Measurements from ENCODE around the gene ACAP3. TPM values are rescaled to one million over a fixed set of nuclear protein-coding genes. Genes with fewer than 3 reads are reported as not detected.
A peak's percentile ranks its signal among the peaks of the same experiment; 100 is the strongest.

ACAP3 gene
- total and polyA plus RNA-seq, 8 donors, result 30.8 to 73.6 (median 44.2) TPM

- DNase-seq (peak in 1 of 4 donors; percentile 65), ATAC-seq (no peak)
- TF ChIP-seq CTCF (IDR thresholded peaks at IDR 0.05), result no peak
- intact Hi-C loops (cut with DNase I), result no loop called here
- H3K36me3 ChIP-seq, result peaks cover 0 to 7% of the 10 kb centered on the region in 2 donors
- no peak overlapping the region for H3K27ac ChIP-seq
- no peaks in the 10 kb centered on the region for H3K9me3 ChIP-seq
- H3K27me3 ChIP-seq, result peaks cover 0 to 2% of the 10 kb centered on the region in 2 donors
- H3K4me1 ChIP-seq, result peaks cover 21 to 53% of the 10 kb centered on the region in 2 donors
- peak overlapping the region in 1 of 2 donors; percentile 63 for H3K4me3 ChIP-seq
Observed at GRCh38 chr1:1346501-1346890, 38.8 kb upstream of the ACAP3 start.

DNA sequence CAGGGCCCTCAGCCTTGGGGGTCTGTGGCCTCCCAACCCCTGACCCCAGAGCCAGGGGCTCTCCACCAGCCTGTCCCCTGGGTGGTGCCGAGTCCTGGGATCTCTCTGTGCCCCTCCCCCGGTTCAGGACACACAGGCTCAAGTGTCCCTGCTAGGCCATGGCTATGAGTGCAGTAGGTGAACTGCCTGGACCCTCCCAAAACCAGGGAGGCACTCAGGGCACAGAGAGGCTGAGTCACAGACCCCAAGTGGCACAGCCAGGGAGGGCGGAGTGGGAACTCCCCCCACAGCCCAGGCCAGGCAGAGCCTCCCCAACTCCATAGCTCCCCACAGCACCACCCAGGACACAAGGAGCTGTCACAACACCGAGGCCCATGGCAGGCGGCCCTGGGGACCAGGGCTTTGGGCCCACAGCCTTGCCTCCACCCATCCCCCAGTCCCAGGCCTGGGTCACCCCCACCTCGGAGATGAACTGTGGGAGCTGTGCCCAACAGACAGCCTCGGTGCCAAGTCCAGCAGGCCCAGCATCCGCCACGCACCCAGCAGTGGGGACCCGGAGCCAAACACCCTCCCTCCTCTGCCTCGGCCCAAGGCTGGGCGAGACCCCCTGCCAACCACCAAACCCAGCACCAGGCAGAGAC lies 38.2 kb upstream of the ACAP3 start:
- intact Hi-C loops (cut with DNase I), result no loop called here
- Histone ChIP-seq H3K9me3 (no peaks in the 10 kb centered on the region), H3K36me3 (peaks cover 0 to 12% of the 10 kb centered on the region in 2 donors), H3K4me3 (peak overlapping the region in 1 of 2 donors; percentile 9), H3K27me3 (no peaks in the 10 kb centered on the region), H3K4me1 (peaks cover 21 to 51% of the 10 kb centered on the region in 2 donors), H3K27ac (peak overlapping the region; percentile 44 to 58)
- DNase-seq (peak in 1 of 4 donors; percentile 76), ATAC-seq (peak; percentile 4)
- TF ChIP-seq CTCF (IDR thresholded peaks at IDR 0.05), result no peak

DNA sequence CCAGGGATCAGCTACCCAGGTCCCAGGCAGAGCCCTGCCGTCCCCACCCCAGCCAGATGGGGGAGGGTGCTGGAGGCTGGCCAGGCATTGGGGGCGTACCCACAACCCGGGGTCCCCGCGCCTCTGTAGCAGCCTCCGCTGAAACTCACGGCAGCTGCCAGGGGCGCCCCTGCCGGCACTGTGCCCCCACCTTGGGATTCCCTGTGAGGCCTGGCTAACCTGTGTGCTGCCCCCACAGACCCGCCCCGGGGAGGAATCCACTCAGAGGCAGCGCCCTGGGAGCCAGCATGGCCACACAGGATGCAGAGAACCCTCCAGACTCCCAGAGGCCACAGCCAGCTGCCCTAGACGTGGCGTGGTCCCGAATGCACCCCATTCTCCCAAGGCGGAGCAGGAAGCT lies 37.7 kb upstream of the ACAP3 start:
- Histone ChIP-seq H3K36me3 (peaks cover 0 to 15% of the 10 kb centered on the region in 2 donors), H3K4me1 (peaks cover 21 to 51% of the 10 kb centered on the region in 2 donors), H3K27ac (peak overlapping the region; percentile 44 to 58), H3K9me3 (no peaks in the 10 kb centered on the region), H3K4me3 (peak overlapping the region in 1 of 2 donors; percentile 9), H3K27me3 (no peaks in the 10 kb centered on the region)
- intact Hi-C loops (cut with DNase I), result no loop called here
- TF ChIP-seq CTCF (IDR thresholded peaks at IDR 0.05), result no peak
- ATAC-seq (peak; percentile 44), DNase-seq (peak in 1 of 4 donors; percentile 82)

DNA sequence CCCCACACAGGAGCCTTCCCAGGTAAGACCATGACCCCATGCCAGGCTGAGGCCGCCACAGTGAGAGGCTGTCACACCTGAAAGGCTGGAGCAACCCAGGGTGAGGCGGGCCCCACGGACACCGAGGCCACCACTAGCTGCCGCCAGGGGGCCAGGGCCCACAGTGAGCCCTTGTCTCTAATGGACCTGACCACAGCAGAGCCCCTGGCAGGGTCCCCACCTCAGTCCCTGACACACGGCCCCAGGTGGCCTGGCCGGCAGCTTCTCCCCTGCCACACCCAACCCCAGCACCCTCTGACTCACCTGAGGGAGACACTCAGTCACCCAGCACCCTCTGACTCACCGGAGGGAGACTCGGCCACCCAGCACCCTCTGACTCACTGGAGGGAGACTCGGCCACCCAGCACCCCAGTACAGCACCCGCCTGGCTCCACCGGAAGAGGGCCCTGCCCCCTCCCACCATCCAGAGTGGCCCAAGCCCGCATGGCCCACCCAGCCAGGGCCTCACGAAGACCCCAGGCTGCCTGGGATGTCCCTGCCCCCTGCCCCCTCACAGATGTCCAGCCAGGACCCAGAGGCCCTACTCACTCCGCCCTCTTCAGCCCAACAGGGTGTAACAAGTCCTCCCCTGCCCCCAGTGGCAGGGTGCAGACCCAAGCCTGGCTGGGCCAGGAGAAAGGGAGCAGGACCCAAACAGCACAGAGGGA lies 37.1 kb upstream of the ACAP3 start:
- Histone ChIP-seq H3K4me1 (peaks cover 21 to 51% of the 10 kb centered on the region in 2 donors), H3K27me3 (no peaks in the 10 kb centered on the region), H3K9me3 (no peaks in the 10 kb centered on the region), H3K4me3 (peak overlapping the region in 1 of 2 donors; percentile 9), H3K36me3 (peaks cover 0 to 20% of the 10 kb centered on the region in 2 donors), H3K27ac (peak overlapping the region; percentile 44 to 58)
- ATAC-seq, result peak; percentile 61
- peak in 1 of 2 donors; percentile 20 for TF ChIP-seq CTCF (IDR thresholded peaks at IDR 0.05)
- DNase-seq, result peak in 2 of 4 donors; percentile 71 to 87
- intact Hi-C loops (cut with DNase I), result no loop called here

GRCh38 chr1:1343811-1344421 lies 36.2 kb upstream of the ACAP3 start:
- no peaks in the 10 kb centered on the region for H3K27me3 ChIP-seq
- H3K9me3 ChIP-seq, result no peaks in the 10 kb centered on the region
- H3K36me3 ChIP-seq, result peaks cover 0 to 29% of the 10 kb centered on the region in 2 donors
- DNase-seq, result peak in 1 of 4 donors; percentile 73
- H3K4me1 ChIP-seq, result peaks cover 21 to 51% of the 10 kb centered on the region in 2 donors
- intact Hi-C loops (cut with DNase I), result no loop called here
- no peak for ATAC-seq
- no peak overlapping the region for H3K4me3 ChIP-seq
- TF ChIP-seq CTCF (IDR thresholded peaks at IDR 0.05), result no peak
- H3K27ac ChIP-seq, result no peak overlapping the region

Measured in left lung (tissue), 10 donors.